ENCODE measurements around the gene SPAG16.

DNA sequence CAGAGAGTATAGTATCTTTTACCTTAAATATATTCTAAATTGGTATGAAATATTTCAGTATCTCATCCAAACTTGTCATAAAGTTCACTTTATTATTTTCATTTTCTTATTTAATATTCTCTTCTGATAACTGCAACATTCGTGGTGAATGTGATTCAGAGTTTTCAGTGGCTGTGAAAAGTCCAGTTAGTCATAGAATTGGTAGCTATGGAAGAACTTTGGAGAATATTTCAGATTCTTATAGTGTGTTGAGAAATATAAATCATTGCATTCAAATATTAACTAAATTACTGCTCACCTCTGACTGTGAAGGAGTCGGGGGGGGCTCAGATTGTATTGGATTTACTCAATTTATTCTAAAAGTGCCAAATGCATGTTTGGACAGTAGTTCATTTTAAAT lies 948.0 kb downstream of the SPAG16 start:
- TF ChIP-seq, protein P1, sequence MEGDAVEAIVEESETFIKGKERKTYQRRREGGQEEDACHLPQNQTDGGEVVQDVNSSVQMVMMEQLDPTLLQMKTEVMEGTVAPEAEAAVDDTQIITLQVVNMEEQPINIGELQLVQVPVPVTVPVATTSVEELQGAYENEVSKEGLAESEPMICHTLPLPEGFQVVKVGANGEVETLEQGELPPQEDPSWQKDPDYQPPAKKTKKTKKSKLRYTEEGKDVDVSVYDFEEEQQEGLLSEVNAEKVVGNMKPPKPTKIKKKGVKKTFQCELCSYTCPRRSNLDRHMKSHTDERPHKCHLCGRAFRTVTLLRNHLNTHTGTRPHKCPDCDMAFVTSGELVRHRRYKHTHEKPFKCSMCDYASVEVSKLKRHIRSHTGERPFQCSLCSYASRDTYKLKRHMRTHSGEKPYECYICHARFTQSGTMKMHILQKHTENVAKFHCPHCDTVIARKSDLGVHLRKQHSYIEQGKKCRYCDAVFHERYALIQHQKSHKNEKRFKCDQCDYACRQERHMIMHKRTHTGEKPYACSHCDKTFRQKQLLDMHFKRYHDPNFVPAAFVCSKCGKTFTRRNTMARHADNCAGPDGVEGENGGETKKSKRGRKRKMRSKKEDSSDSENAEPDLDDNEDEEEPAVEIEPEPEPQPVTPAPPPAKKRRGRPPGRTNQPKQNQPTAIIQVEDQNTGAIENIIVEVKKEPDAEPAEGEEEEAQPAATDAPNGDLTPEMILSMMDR (IDR thresholded peaks at IDR 0.05) = no peak
- TF ChIP-seq POLR2A (IDR thresholded peaks at IDR 0.05) = no peak

Data from heart left ventricle (tissue), 13 donors.